Glutamatergic neuron (in vitro differentiated cells): ENCODE results near the gene ENPP1. TPM values are rescaled to one million over a fixed set of nuclear protein-coding genes. Genes with fewer than 3 reads are reported as not detected.

Experiments
- DNase-seq: peaks from one replicate; pipeline ENCODE4 v3.0.0; 2022
- H3K27ac Mint-ChIP-seq: one replicate; pipeline ENCODE4 v1.8.0; 2020; ENCODE audit warnings: mild to moderate bottlenecking, mixed read lengths, inconsistent platforms; ENCODE audit not compliant: unreplicated experiment
- H3K27me3 Mint-ChIP-seq: one replicate; pipeline ENCODE4 v1.8.0; 2020; ENCODE audit warnings: mild to moderate bottlenecking, moderate library complexity, mixed read lengths, inconsistent platforms; ENCODE audit not compliant: unreplicated experiment
- H3K36me3 Mint-ChIP-seq: one replicate; pipeline ENCODE4 v1.8.0; 2020; ENCODE audit warnings: mild to moderate bottlenecking, mixed read lengths, inconsistent platforms; ENCODE audit not compliant: unreplicated experiment
- H3K4me1 Mint-ChIP-seq: one replicate; pipeline ENCODE4 v1.8.0; 2020; ENCODE audit warnings: mild to moderate bottlenecking, low read depth, mixed read lengths, inconsistent platforms; ENCODE audit not compliant: unreplicated experiment
- H3K4me3 Mint-ChIP-seq: one replicate; pipeline ENCODE4 v1.8.0; 2020; ENCODE audit warnings: mild to moderate bottlenecking, mixed read lengths, inconsistent platforms; ENCODE audit not compliant: unreplicated experiment
- H3K9me3 Mint-ChIP-seq: one replicate; pipeline ENCODE4 v1.8.0; 2020; ENCODE audit warnings: mild to moderate bottlenecking, moderate library complexity, mixed read lengths, inconsistent platforms; ENCODE audit not compliant: unreplicated experiment
- total RNA-seq: library from RNA; stranded (reverse); fragmentation: NEBNext Ultra II Directional; extraction: Animal tissue kit (Norgen Biotek cat#: 25700); gene quantifications from one replicate; pipeline ENCODE4 v1.2.1, GENCODE V29; 2021; ENCODE audit not compliant: unreplicated experiment
- TF ChIP-seq, protein P1 (sequence below): fragments of 200-600 bp; sonication (generic); IDR thresholded peaks from one replicate; pipeline ENCODE4 v1.5.0; 2021; ENCODE audit not compliant: partially characterized antibody, unreplicated experiment

The ENPP1 gene
- total RNA-seq, 1 donor from 2014 or later, result 2.4 TPM

DNA sequence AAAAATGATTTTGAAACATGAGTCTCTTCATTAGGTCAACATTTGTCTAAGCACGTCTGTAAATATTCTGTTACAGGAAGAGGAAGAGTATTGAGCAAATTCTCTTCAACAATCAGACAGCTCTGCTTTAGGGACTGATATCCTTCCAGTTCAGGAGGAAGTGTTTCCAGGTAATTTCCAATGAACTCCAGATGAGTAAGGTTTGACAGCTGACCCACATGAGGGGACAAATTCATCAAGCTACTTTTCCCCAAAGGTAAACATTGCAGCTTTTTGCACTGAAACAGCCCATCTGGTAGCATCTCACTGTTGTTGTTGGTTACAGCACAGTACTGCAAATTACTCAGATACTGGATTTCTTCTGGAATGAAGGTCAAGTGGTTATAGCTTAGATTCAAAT lies 18.1 kb downstream of the ENPP1 start:
- peaks cover 5% of the 10 kb centered on the region for H3K9me3 Mint-ChIP-seq
- no peaks in the 10 kb centered on the region for H3K27me3 Mint-ChIP-seq
- peaks cover 6% of the 10 kb centered on the region for H3K4me1 Mint-ChIP-seq
- no peak overlapping the region for H3K27ac Mint-ChIP-seq
- TF ChIP-seq, protein P1, sequence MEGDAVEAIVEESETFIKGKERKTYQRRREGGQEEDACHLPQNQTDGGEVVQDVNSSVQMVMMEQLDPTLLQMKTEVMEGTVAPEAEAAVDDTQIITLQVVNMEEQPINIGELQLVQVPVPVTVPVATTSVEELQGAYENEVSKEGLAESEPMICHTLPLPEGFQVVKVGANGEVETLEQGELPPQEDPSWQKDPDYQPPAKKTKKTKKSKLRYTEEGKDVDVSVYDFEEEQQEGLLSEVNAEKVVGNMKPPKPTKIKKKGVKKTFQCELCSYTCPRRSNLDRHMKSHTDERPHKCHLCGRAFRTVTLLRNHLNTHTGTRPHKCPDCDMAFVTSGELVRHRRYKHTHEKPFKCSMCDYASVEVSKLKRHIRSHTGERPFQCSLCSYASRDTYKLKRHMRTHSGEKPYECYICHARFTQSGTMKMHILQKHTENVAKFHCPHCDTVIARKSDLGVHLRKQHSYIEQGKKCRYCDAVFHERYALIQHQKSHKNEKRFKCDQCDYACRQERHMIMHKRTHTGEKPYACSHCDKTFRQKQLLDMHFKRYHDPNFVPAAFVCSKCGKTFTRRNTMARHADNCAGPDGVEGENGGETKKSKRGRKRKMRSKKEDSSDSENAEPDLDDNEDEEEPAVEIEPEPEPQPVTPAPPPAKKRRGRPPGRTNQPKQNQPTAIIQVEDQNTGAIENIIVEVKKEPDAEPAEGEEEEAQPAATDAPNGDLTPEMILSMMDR, result no peak
- DNase-seq, result no peak
- no peak overlapping the region for H3K4me3 Mint-ChIP-seq
- H3K36me3 Mint-ChIP-seq, result no peaks in the 10 kb centered on the region

DNA sequence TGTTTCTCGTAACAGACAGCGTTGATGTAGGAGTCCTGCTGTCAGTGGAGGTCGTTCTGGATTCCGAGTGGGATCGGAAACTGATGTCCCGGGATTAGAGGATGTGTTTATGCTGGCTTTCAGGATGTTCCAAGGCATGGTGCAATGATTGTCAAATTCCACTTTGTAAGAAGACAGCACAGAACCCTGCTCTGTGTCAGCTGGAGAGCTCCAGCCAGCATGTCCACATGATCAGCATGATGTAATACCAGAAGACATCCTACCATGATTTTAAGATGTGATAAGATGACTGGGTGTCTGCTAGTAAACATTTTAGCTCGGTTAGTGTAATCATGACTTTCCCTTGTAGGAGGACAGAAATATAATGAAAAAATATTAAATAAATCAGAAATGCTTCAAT lies 20.3 kb downstream of the ENPP1 start:
- Mint-ChIP-seq H3K27me3 (no peaks in the 10 kb centered on the region), H3K36me3 (no peaks in the 10 kb centered on the region), H3K4me3 (no peak overlapping the region), H3K4me1 (peaks cover 6% of the 10 kb centered on the region), H3K9me3 (peaks cover 3% of the 10 kb centered on the region), H3K27ac (no peak overlapping the region)
- TF ChIP-seq, protein P1, result no peak
- DNase-seq, result no peak

GRCh38 chr6:131828951-131829350 lies 21.1 kb downstream of the ENPP1 start:
- DNase-seq, result no peak
- Mint-ChIP-seq H3K9me3 (peaks cover 2% of the 10 kb centered on the region), H3K27ac (no peak overlapping the region), H3K4me3 (no peak overlapping the region), H3K27me3 (no peaks in the 10 kb centered on the region), H3K36me3 (no peaks in the 10 kb centered on the region), H3K4me1 (peaks cover 6% of the 10 kb centered on the region)
- TF ChIP-seq, protein P1, result no peak

- no peak overlapping the region for H3K4me3 Mint-ChIP-seq
- TF ChIP-seq, protein P1, result no peak
- no peaks in the 10 kb centered on the region for H3K9me3 Mint-ChIP-seq
- H3K36me3 Mint-ChIP-seq, result no peaks in the 10 kb centered on the region
- H3K27ac Mint-ChIP-seq, result no peak overlapping the region
- no peak for DNase-seq
- peaks cover 6% of the 10 kb centered on the region for H3K4me1 Mint-ChIP-seq
- no peaks in the 10 kb centered on the region for H3K27me3 Mint-ChIP-seq
These were observed 23.6 kb downstream of the ENPP1 start for GRCh38 chr6:131831392-131831791.

DNA sequence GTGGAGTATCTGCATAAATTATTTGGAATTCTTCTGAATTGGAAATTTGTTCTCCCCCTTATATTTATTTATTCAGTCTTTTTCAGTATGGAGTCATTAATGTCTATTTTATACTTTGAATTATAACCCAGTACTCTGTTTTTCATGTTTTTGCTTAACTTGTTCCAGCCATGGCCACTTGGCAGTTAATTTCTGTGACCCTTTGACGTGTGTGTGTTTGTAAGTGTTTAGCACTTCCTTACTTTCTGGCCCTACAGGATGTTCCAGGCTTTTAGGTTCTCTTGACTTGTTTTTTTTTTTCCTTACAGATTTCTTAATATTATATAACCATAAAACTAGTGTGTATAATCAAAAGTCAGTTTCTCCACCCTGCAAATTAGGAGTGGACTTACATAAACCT lies 24.1 kb downstream of the ENPP1 start:
- Mint-ChIP-seq H3K4me1 (peaks cover 6% of the 10 kb centered on the region), H3K27me3 (no peaks in the 10 kb centered on the region), H3K9me3 (no peaks in the 10 kb centered on the region), H3K27ac (no peak overlapping the region), H3K4me3 (no peak overlapping the region), H3K36me3 (no peaks in the 10 kb centered on the region)
- no peak for DNase-seq
- TF ChIP-seq, protein P1, result no peak
